ENCODE data around the gene SCTR.

SCTR gene

DNA sequence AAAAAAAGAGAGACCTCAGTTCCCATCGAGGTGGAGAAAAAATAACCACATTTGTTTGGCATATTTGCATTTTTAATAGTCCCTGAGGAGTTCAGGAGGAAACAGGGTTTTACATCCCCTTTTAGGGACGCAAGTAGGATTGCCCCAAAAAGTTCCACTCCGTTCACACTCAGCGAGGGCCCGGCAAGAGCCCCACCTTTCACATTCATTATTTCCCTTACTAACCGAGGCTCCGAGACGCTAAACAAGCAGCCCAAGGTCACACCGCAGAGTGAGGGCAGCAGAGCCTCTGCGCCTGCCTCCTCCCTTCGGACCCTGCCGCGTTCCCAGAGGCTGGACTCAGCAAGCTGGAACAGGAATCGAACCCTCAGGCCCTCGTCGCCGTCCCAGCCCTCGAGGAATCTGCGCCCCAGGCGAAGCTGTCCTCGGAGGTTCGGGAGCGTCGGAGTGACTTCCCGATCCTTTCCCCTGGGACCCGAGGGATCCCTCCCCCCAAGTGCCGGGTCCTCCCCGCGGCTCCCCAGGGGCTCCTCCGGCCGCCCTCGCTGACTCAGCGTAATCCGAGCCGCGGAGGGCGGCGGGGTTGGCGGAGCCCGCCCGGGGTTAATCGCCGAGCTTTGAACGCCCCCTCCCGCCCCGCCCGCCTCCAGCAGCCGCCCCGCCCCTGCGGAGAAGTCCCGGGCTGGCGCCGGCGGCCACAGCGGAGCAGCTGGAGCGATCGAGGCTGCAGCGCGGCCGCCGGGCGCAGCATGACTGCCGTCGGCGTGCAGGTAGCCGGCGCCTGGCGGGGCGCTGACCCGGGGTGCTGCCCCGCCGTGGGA lies 92.9 kb downstream of the SCTR start, which contains the start of gene TMEM37:
TMEM37 (plus strand) TSS at position 700 of the 821 bp plus-strand sequence; CDS start at position 750, 50 bp downstream.
- TF ChIP-seq, protein P1, sequence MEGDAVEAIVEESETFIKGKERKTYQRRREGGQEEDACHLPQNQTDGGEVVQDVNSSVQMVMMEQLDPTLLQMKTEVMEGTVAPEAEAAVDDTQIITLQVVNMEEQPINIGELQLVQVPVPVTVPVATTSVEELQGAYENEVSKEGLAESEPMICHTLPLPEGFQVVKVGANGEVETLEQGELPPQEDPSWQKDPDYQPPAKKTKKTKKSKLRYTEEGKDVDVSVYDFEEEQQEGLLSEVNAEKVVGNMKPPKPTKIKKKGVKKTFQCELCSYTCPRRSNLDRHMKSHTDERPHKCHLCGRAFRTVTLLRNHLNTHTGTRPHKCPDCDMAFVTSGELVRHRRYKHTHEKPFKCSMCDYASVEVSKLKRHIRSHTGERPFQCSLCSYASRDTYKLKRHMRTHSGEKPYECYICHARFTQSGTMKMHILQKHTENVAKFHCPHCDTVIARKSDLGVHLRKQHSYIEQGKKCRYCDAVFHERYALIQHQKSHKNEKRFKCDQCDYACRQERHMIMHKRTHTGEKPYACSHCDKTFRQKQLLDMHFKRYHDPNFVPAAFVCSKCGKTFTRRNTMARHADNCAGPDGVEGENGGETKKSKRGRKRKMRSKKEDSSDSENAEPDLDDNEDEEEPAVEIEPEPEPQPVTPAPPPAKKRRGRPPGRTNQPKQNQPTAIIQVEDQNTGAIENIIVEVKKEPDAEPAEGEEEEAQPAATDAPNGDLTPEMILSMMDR (IDR thresholded peaks at IDR 0.05; ENCODE audit: low read depth, low read length, missing control alignments) = no peak
- peak within 1 kb of the TSS; percentile 44 for H3K4me3 ChIP-seq (ENCODE audit: low read depth, low read length)
- DNase-seq (ENCODE audit: low read depth) = peak; percentile 16
- in situ Hi-C loops (cut with HindIII; ENCODE audit: low sequenced_read_pairs) = no loop called here

- no peak overlapping the region for H3K4me3 ChIP-seq (ENCODE audit: low read depth, low read length)
- no peak for DNase-seq (ENCODE audit: low read depth)
- in situ Hi-C loops (cut with HindIII; ENCODE audit: low sequenced_read_pairs) = no loop called here
- TF ChIP-seq, protein P1 (IDR thresholded peaks at IDR 0.05; ENCODE audit: low read depth, low read length, missing control alignments) = no peak
Observed at GRCh38 chr2:119430023-119430498, 94.2 kb downstream of the SCTR start.

GRCh38 chr2:119429225-119429981 lies 94.9 kb downstream of the SCTR start:
- no peak overlapping the region for H3K4me3 ChIP-seq (ENCODE audit: low read depth, low read length)
- in situ Hi-C loops (cut with HindIII; ENCODE audit: low sequenced_read_pairs) = loop anchor here (10.0 kb wide), 1 partner anchor 105 kb away; no protein-coding TSS in a partner anchor
- TF ChIP-seq, protein P1 (IDR thresholded peaks at IDR 0.05; ENCODE audit: low read depth, low read length, missing control alignments) = no peak
- DNase-seq (ENCODE audit: low read depth) = peak; percentile 12

GRCh38 chr2:119428488-119429224 lies 95.6 kb downstream of the SCTR start:
- H3K4me3 ChIP-seq (ENCODE audit: low read depth, low read length) = no peak overlapping the region
- no peak for DNase-seq (ENCODE audit: low read depth)
- TF ChIP-seq, protein P1 (IDR thresholded peaks at IDR 0.05; ENCODE audit: low read depth, low read length, missing control alignments) = no peak
- in situ Hi-C loops (cut with HindIII; ENCODE audit: low sequenced_read_pairs) = loop anchor here (10.0 kb wide), 1 partner anchor 106 kb away; no protein-coding TSS in a partner anchor

DNA sequence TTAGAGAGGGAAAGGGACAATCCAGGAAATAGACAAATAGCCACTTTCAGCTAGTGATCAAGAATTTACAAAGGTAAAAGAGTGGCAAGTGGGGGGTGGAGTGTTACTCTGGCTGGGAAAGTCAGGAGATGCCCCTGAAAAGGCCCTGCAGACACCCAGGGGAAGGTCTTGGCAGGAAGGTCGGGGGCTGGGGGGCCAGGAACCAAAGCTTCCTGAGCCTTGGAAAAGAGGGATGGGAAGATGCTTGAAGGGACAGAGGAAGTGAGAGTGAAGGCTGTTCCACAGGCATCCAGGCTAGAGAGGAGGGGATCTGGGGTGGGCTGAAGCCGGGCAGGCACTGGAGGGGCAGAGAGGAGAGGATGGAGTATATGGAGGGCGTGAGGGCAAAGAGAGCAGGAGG lies 96.5 kb downstream of the SCTR start:
- in situ Hi-C loops (cut with HindIII; ENCODE audit: low sequenced_read_pairs) = loop anchor here (10.0 kb wide), 1 partner anchor 107 kb away; no protein-coding TSS in a partner anchor
- DNase-seq (ENCODE audit: low read depth) = no peak
- no peak overlapping the region for H3K4me3 ChIP-seq (ENCODE audit: low read depth, low read length)
- TF ChIP-seq, protein P1 (IDR thresholded peaks at IDR 0.05; ENCODE audit: low read depth, low read length, missing control alignments) = no peak
